ENCODE measurements around the gene RABIF. TPM values are rescaled to one million over a fixed set of nuclear protein-coding genes. Genes with fewer than 3 reads are reported as not detected.

RABIF gene
- total RNA-seq, 3 donors from 2014 or later (not counting 1 experiment from before 2014, with no cell fraction given), result 13.3 to 26.4 (median 21.5) TPM

- ATAC-seq (no peak), DNase-seq (no peak)
- H3K36me3 Mint-ChIP-seq, result no peaks in the 10 kb centered on the region
- intact Hi-C loops (cut with micrococcal nuclease), result no loop called here
- Histone ChIP-seq H3K9me3 (ENCODE audit: control insufficient read depth, insufficient read depth, low read length) (no peaks in the 10 kb centered on the region), H3K4me1 (ENCODE audit: control insufficient read depth, insufficient read depth, low read length) (no peaks in the 10 kb centered on the region), H3K36me3 (ENCODE audit: control insufficient read depth, insufficient read depth, low read length) (no peaks in the 10 kb centered on the region), H3K27me3 (ENCODE audit: control insufficient read depth, insufficient read depth, low read length) (no peaks in the 10 kb centered on the region), H3K27ac (ENCODE audit: low read length) (no peak overlapping the region), H3K4me3 (ENCODE audit: low read length) (no peak overlapping the region)
- 100% methylated on average over 3 of the region's 3 CpGs for WGBS (ENCODE audit: insufficient coverage)
- no peak overlapping the region for H3K4me3 Mint-ChIP-seq
- H3K9me3 Mint-ChIP-seq, result no peaks in the 10 kb centered on the region
- H3K27me3 Mint-ChIP-seq (ENCODE audit: low read depth in 2 of 2), result peaks cover 21 to 24% of the 10 kb centered on the region in 2 donors
- TF ChIP-seq CTCF (IDR thresholded peaks at IDR 0.05), result no peak
- no peak overlapping the region for H3K27ac Mint-ChIP-seq
- H3K4me1 Mint-ChIP-seq, result no peaks in the 10 kb centered on the region
Measured at GRCh38 chr1:202934755-202935154, 45.8 kb upstream of the RABIF start.

DNA sequence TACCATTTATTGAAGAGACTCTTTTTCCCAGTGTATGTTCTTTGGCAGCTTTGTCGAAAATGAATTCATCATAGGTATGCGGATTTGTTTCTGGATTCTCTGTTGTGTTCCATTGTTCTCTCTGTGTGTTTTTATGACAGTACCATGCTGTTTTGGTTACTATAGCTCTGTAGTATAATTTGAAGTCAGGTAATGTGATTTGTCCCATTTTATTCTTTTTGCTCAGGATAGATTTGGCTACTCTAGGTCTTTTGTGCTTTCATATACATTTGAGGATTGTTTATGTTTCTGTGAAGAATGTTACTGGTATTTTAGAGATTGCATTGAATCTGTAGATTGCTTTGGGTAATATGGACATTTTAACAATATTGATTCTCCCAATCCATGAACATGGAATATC lies 43.5 kb upstream of the RABIF start:
- H3K4me3 ChIP-seq (ENCODE audit: low read length), result no peak overlapping the region
- Mint-ChIP-seq H3K36me3 (no peaks in the 10 kb centered on the region), H3K9me3 (no peaks in the 10 kb centered on the region), H3K4me3 (no peak overlapping the region), H3K27ac (no peak overlapping the region), H3K27me3 (ENCODE audit: low read depth in 2 of 2) (peaks cover 21 to 30% of the 10 kb centered on the region in 2 donors), H3K4me1 (no peaks in the 10 kb centered on the region)
- peaks cover 4% of the 10 kb centered on the region for H3K4me1 ChIP-seq (ENCODE audit: control insufficient read depth, insufficient read depth, low read length)
- WGBS (ENCODE audit: insufficient coverage), result 100% methylated on average over 2 of the region's 2 CpGs
- H3K9me3 ChIP-seq (ENCODE audit: control insufficient read depth, insufficient read depth, low read length), result no peaks in the 10 kb centered on the region
- ATAC-seq (no peak), DNase-seq (no peak)
- TF ChIP-seq CTCF (IDR thresholded peaks at IDR 0.05), result no peak
- intact Hi-C loops (cut with micrococcal nuclease), result no loop called here
- H3K36me3 ChIP-seq (ENCODE audit: control insufficient read depth, insufficient read depth, low read length), result no peaks in the 10 kb centered on the region
- H3K27me3 ChIP-seq (ENCODE audit: control insufficient read depth, insufficient read depth, low read length), result no peaks in the 10 kb centered on the region
- H3K27ac ChIP-seq (ENCODE audit: low read length), result no peak overlapping the region

- peak; percentile 59 for TF ChIP-seq CTCF (IDR thresholded peaks at IDR 0.05)
- peak; percentile 95 to 97 for DNase-seq
- Histone ChIP-seq H3K27me3 (ENCODE audit: control insufficient read depth, insufficient read depth, low read length) (no peaks in the 10 kb centered on the region), H3K9me3 (ENCODE audit: control insufficient read depth, insufficient read depth, low read length) (no peaks in the 10 kb centered on the region), H3K4me3 (ENCODE audit: low read length) (peak within 1 kb of the TSS; percentile 98), H3K27ac (ENCODE audit: low read length) (peak within 1 kb of the TSS; percentile 93), H3K36me3 (ENCODE audit: control insufficient read depth, insufficient read depth, low read length) (peaks cover 3% of the 10 kb centered on the region), H3K4me1 (ENCODE audit: control insufficient read depth, insufficient read depth, low read length) (peaks cover 13% of the 10 kb centered on the region)
- H3K4me3 Mint-ChIP-seq, result peak within 1 kb of the TSS; percentile 97
- no peaks in the 10 kb centered on the region for H3K9me3 Mint-ChIP-seq
- peaks cover 20 to 22% of the 10 kb centered on the region in 2 donors for H3K4me1 Mint-ChIP-seq
- peak within 1 kb of the TSS; percentile 91 to 97 for H3K27ac Mint-ChIP-seq
- H3K36me3 Mint-ChIP-seq, result no peaks in the 10 kb centered on the region
- WGBS (ENCODE audit: insufficient coverage), result under 1% methylated on average over 48 of the region's 57 CpGs
- ATAC-seq, result peak; percentile 94 to 98 (median 95)
- intact Hi-C loops (cut with micrococcal nuclease), result loop anchor here (1.0 to 2.0 kb wide), 4 partner anchors 31 to 72 kb away; partner anchors contain the start of genes ADIPOR1 and RABIF
- H3K27me3 Mint-ChIP-seq (ENCODE audit: low read depth in 2 of 2), result peaks cover 2 to 6% of the 10 kb centered on the region in 2 donors
Measured at GRCh38 chr1:202926581-202927491, 37.9 kb upstream of the RABIF start, which contains the start of gene KLHL12. Gene KLHL12, minus strand, starts transcription at chr1:202927234. Its CDS starts 2,072 bp downstream, at chr1:202925162.
